KOPT-K1 (cell line): ENCODE data around the gene MARCHF10.

Source experiments
- H3K27ac ChIP-seq: fragments of 200-600 bp; sonication (generic); 2 replicates; pipeline ENCODE4 v1.5.1; 2016; ENCODE audit warnings: antibody characterized with exemption, mild to moderate bottlenecking, low read depth, low read length; ENCODE audit not compliant: poor library complexity, severe bottlenecking
- H3K36me3 ChIP-seq: fragments of 200-600 bp; sonication (generic); 2 replicates; pipeline ENCODE4 v1.5.1; 2017; ENCODE audit warnings: antibody characterized with exemption, mild to moderate bottlenecking, low read length, moderate library complexity; ENCODE audit not compliant: insufficient read depth
- H3K9me3 ChIP-seq: fragments of 200-600 bp; sonication (generic); 2 replicates; pipeline ENCODE4 v1.5.1; 2017; ENCODE audit warnings: antibody characterized with exemption, low read length, mild to moderate bottlenecking; ENCODE audit not compliant: insufficient read depth, poor library complexity, severe bottlenecking

Gene MARCHF10

GRCh38 chr17:62727916-62728672 is 80.0 kb downstream of the MARCHF10 start:
- no peak overlapping the region for H3K27ac ChIP-seq
- H3K36me3 ChIP-seq, result no peaks in the 10 kb centered on the region
- no peaks in the 10 kb centered on the region for H3K9me3 ChIP-seq

- no peak overlapping the region for H3K27ac ChIP-seq
- no peaks in the 10 kb centered on the region for H3K36me3 ChIP-seq
- H3K9me3 ChIP-seq, result no peaks in the 10 kb centered on the region
These were observed 82.3 kb downstream of the MARCHF10 start for GRCh38 chr17:62725791-62726249.

GRCh38 chr17:62724398-62725146 is 83.5 kb downstream of the MARCHF10 start:
- Histone ChIP-seq H3K9me3 (no peaks in the 10 kb centered on the region), H3K36me3 (no peaks in the 10 kb centered on the region), H3K27ac (no peak overlapping the region)

- Histone ChIP-seq H3K9me3 (no peaks in the 10 kb centered on the region), H3K27ac (no peak overlapping the region)
These were observed 84.3 kb downstream of the MARCHF10 start for GRCh38 chr17:62723842-62724241.

GRCh38 chr17:62722625-62723024 is 85.5 kb downstream of the MARCHF10 start:
- no peaks in the 10 kb centered on the region for H3K9me3 ChIP-seq
- no peak overlapping the region for H3K27ac ChIP-seq
- no peaks in the 10 kb centered on the region for H3K36me3 ChIP-seq

More at GRCh38 chr17:62723842-62724241, 84.3 kb downstream of the MARCHF10 start:
- no peaks in the 10 kb centered on the region for H3K36me3 ChIP-seq

- Histone ChIP-seq H3K36me3 (no peaks in the 10 kb centered on the region), H3K9me3 (no peaks in the 10 kb centered on the region), H3K27ac (no peak overlapping the region)
These were observed 87.8 kb downstream of the MARCHF10 start for GRCh38 chr17:62720126-62720850.

- H3K36me3 ChIP-seq, result no peaks in the 10 kb centered on the region
- no peaks in the 10 kb centered on the region for H3K9me3 ChIP-seq
- no peak overlapping the region for H3K27ac ChIP-seq
These were observed 88.5 kb downstream of the MARCHF10 start for GRCh38 chr17:62719586-62719985.

GRCh38 chr17:62718429-62718828 is 89.7 kb downstream of the MARCHF10 start:
- Histone ChIP-seq H3K27ac (no peak overlapping the region), H3K9me3 (no peaks in the 10 kb centered on the region), H3K36me3 (no peaks in the 10 kb centered on the region)

- Histone ChIP-seq H3K36me3 (no peaks in the 10 kb centered on the region), H3K27ac (no peak overlapping the region), H3K9me3 (no peaks in the 10 kb centered on the region)
These were observed 90.2 kb downstream of the MARCHF10 start for GRCh38 chr17:62717889-62718288.

- Histone ChIP-seq H3K9me3 (no peaks in the 10 kb centered on the region), H3K27ac (no peak overlapping the region), H3K36me3 (no peaks in the 10 kb centered on the region)
These were observed 90.6 kb downstream of the MARCHF10 start for GRCh38 chr17:62717589-62717855.

- H3K27ac ChIP-seq, result no peak overlapping the region
- no peaks in the 10 kb centered on the region for H3K36me3 ChIP-seq
These were observed 91.1 kb downstream of the MARCHF10 start for GRCh38 chr17:62716834-62717588.

GRCh38 chr17:62715882-62716390 is 92.2 kb downstream of the MARCHF10 start:
- H3K27ac ChIP-seq, result no peak overlapping the region
- no peaks in the 10 kb centered on the region for H3K9me3 ChIP-seq
- no peaks in the 10 kb centered on the region for H3K36me3 ChIP-seq

More at GRCh38 chr17:62716834-62717588, 91.1 kb downstream of the MARCHF10 start:
- no peaks in the 10 kb centered on the region for H3K9me3 ChIP-seq

- H3K9me3 ChIP-seq, result no peaks in the 10 kb centered on the region
- no peak overlapping the region for H3K27ac ChIP-seq
- no peaks in the 10 kb centered on the region for H3K36me3 ChIP-seq
These were observed 93.9 kb downstream of the MARCHF10 start for GRCh38 chr17:62714016-62714777.
